Thyroid gland (tissue), 4 donors: ENCODE data around the gene PCNT.

Experiments used
- CTCF ChIP-seq, 6 experiments: fragments of 200-600 bp in 3 of 6; fragments of 450-650 bp in 3 of 6; sonication (generic) in 3 of 6; IDR thresholded peaks; one replicate each; pipeline ENCODE4 v1.5.1; 2016 to 2019; ENCODE audit warnings: antibody characterized with exemption in 6 of 6, mild to moderate bottlenecking in 2 of 6, inconsistent platforms in 1 of 6, moderate library complexity in 1 of 6
- POLR2A ChIP-seq, 2 donors: fragments of 450-650 bp; IDR thresholded peaks; one replicate each; pipeline ENCODE4 v1.6.1; 2017; ENCODE audit warnings: antibody characterized with exemption in 2 of 2, mild to moderate bottlenecking in 2 of 2, moderate library complexity in 1 of 2

DNA sequence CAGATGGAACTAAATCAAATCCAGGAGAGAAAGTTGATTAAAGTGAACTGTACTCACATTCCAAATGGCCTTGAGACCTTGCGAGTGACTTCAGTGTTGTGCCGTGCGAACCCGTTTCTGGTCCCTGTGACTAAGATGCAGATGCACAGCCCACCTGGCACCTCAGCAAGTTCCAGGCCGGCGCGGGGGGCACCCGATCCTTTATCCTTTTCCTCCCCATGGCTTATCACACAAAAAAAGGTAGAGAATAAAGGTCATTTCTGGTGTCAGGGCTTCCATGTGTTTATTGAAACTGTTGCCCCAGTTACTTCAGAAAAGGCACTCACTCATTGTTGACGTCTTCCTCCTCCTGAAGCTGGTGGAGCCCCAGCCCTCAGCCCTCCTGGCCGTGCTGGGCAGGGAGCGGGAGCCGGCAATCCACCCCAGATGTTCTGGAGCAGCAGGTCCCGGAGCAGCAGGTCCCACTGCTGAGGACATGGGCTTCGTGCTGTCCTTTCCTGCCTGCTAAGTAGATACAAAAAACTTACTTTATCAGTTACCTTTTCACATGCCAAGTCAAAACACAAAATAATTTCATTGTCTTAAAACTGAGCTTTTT is 53.0 kb downstream of the PCNT start:
- TF ChIP-seq CTCF (IDR thresholded peaks at IDR 0.05), result no peak
- no peak for TF ChIP-seq POLR2A (IDR thresholded peaks at IDR 0.05)
